K562 (cell line): ENCODE measurements around the gene IQCN. TPM values are rescaled to one million over a fixed set of nuclear protein-coding genes. Genes with fewer than 3 reads are reported as not detected.
A peak's percentile ranks its signal among the peaks of the same experiment; 100 is the strongest.

Source experiments
- ATAC-seq: fragments of 200-7000 bp; cut with Tn5 transposase; 3 replicates; pipeline ENCODE4 v1.9.1; 2020; ENCODE audit warnings: moderate library complexity
- BruUV-seq: library from RNA; stranded (reverse); fragments of 400-500 nt; replicated peaks from 2 replicates; lab custom pipeline; 2021; lab: Mats Ljungman, UMichigan
- CTCF ChIA-PET: fragments of 300-600 bp; formaldehyde crosslinking; extraction: SDS; loops from one replicate; lab custom pipeline; 2021; ENCODE audit warnings: low intra/inter-chr PET ratio; lab: Yijun Ruan, JAX
- POLR2A ChIA-PET: fragments of 300-600, 350-650 bp; sonication (Branson Sonifier 250); formaldehyde crosslinking; extraction: SDS; loops from one replicate; lab custom pipeline; 2021; ENCODE audit warnings: antibody characterized with exemption, inconsistent platforms; lab: Yijun Ruan, JAX
- DNase-seq, 4 experiments: peaks; one replicate each; pipeline versions ENCODE4 v3.0.0 to v3.0.0-alpha.2; 2011 to 2018; ENCODE audit warnings: low spot score in 3 of 4, mixed read lengths in 3 of 4; ENCODE audit errors: extremely low read depth in 1 of 4
- FAIRE-seq: peaks from 2 replicates; lab custom pipeline; 2011; peaks lifted over from hg19 to GRCh38; lab: Jason Lieb, UNC
- H2AFZ ChIP-seq: 2 replicates; pipeline ENCODE4 v1.6.0; 2011; ENCODE audit warnings: low read depth, low read length, control low read depth, inconsistent platforms
- H3K27ac ChIP-seq: fragments of 200-600 bp; 3 replicates; pipeline ENCODE4 v1.8.0; 2011; ENCODE audit warnings: low read depth, mild to moderate bottlenecking, control low read depth, inconsistent platforms, low read length, moderate library complexity, mixed read lengths; ENCODE audit errors: extremely low read depth
- H3K27me3 ChIP-seq, 2 experiments: fragments of 300-600 bp in 1 of 2; 2 replicates in 1 of 2; 3 replicates in 1 of 2; pipeline versions ENCODE4 v1.6.0 to v1.8.0; 2011; ENCODE audit warnings: inconsistent platforms in 2 of 2, low read length in 2 of 2, mild to moderate bottlenecking in 1 of 2, mixed read lengths in 1 of 2, moderate library complexity in 1 of 2; ENCODE audit not compliant: control insufficient read depth in 2 of 2, insufficient read depth in 2 of 2
- H3K36me3 ChIP-seq: fragments of 300-600 bp; 3 replicates; pipeline ENCODE4 v1.8.0; 2011; ENCODE audit warnings: mild to moderate bottlenecking, low read length, inconsistent platforms; ENCODE audit not compliant: control insufficient read depth, insufficient read depth
- H3K4me1 ChIP-seq, 2 experiments: fragments of 200-600 bp in 1 of 2; replicated peaks in 1 of 2; 2 replicates in 1 of 2; 3 replicates in 1 of 2; pipeline versions ENCODE4 v1.5.1 to v1.8.0; 2011; ENCODE audit warnings: inconsistent platforms in 2 of 2, low read length in 2 of 2, mild to moderate bottlenecking in 1 of 2, mixed read lengths in 1 of 2, moderate library complexity in 1 of 2; ENCODE audit not compliant: control insufficient read depth in 2 of 2, insufficient read depth in 2 of 2
- H3K4me2 ChIP-seq: 2 replicates; pipeline ENCODE4 v1.6.1; 2011; ENCODE audit warnings: low read length, control low read depth, inconsistent platforms, mixed read lengths; ENCODE audit not compliant: insufficient read depth
- H3K4me3 ChIP-seq: fragments of 200-600 bp; sonication (generic), shearing (Covaris generic); 2 replicates; pipeline ENCODE4 v1.5.1; 2016; ENCODE audit warnings: control low read depth, inconsistent platforms
- H3K79me2 ChIP-seq: fragments of 200-600 bp; 3 replicates; pipeline ENCODE4 v1.8.0; 2011; ENCODE audit warnings: low read length, inconsistent platforms; ENCODE audit not compliant: control insufficient read depth, insufficient read depth
- H3K9ac ChIP-seq, 2 experiments: 2 replicates each; pipeline versions ENCODE4 v1.6.0 to v1.6.1; 2011; ENCODE audit warnings: low read depth in 2 of 2, low read length in 2 of 2, control low read depth in 1 of 2, inconsistent platforms in 1 of 2, mild to moderate bottlenecking in 1 of 2, mixed read lengths in 1 of 2; ENCODE audit not compliant: insufficient read depth in 1 of 2
- H3K9me1 ChIP-seq: one replicate; pipeline ENCODE4 v1.6.0; 2011; ENCODE audit warnings: inconsistent platforms, mild to moderate bottlenecking, low read length, moderate library complexity; ENCODE audit not compliant: control insufficient read depth, insufficient read depth
- H3K9me3 ChIP-seq: replicated peaks from 2 replicates; pipeline ENCODE4 v1.5.1; 2011; ENCODE audit warnings: low read depth, low read length, inconsistent platforms; ENCODE audit not compliant: control insufficient read depth, insufficient read depth
- H4K20me1 ChIP-seq: replicated peaks from 2 replicates; pipeline ENCODE4 v1.6.1; 2011; ENCODE audit warnings: low read length, inconsistent platforms, mixed read lengths; ENCODE audit not compliant: control insufficient read depth, insufficient read depth
- ATF1 ChIP-seq, 2 experiments: fragments of 450-650 bp in 1 of 2; IDR thresholded peaks; 2 replicates each; pipeline ENCODE4 v1.6.1; 2016; ENCODE audit warnings: missing compliant biosample characterization in 1 of 2, missing genetic modification characterization in 1 of 2
- BDP1 ChIP-seq: IDR thresholded peaks from 3 replicates; pipeline ENCODE4 v1.6.1; 2011; ENCODE audit not compliant: insufficient read length, insufficient read depth
- BRF1 ChIP-seq: IDR thresholded peaks from 3 replicates; pipeline ENCODE4 v1.6.1; 2011; ENCODE audit warnings: borderline replicate concordance, mild to moderate bottlenecking; ENCODE audit not compliant: insufficient read length; ENCODE audit errors: extremely low read depth
- CBFA2T2 ChIP-seq: fragments of 450-650 bp; conservative IDR thresholded peaks from 2 replicates; pipeline ENCODE4 v1.6.1; 2017; ENCODE audit warnings: mild to moderate bottlenecking
- CEBPG ChIP-seq, 3 experiments: fragments of 200-800 bp in 1 of 3; sonication (Bioruptor generic) in 1 of 3; sonication (generic) in 1 of 3; formaldehyde crosslinking in 1 of 3; IDR thresholded peaks in 2 of 3; conservative IDR thresholded peaks in 1 of 3; 2 replicates each; pipeline versions ENCODE4 v1.6.1 to v1.8.0; 2016 to 2022; ENCODE audit warnings: missing compliant biosample characterization in 2 of 3, missing genetic modification characterization in 2 of 3, mild to moderate bottlenecking in 1 of 3, missing genetic modification reagents in 1 of 3
- CHD2 ChIP-seq: IDR thresholded peaks from 2 replicates; pipeline ENCODE4 v1.6.1; 2011; ENCODE audit warnings: low read depth, low read length
- ILK ChIP-seq: fragments of 450-650 bp; IDR thresholded peaks from 2 replicates; pipeline ENCODE4 v1.6.1; 2016; ENCODE audit warnings: missing genetic modification characterization, low read depth, mild to moderate bottlenecking, missing compliant biosample characterization, moderate library complexity, borderline replicate concordance
- KDM1A ChIP-seq, 2 experiments: fragments of 450-650 bp; IDR thresholded peaks; 2 replicates each; pipeline ENCODE4 v1.6.1; 2016; ENCODE audit warnings: mild to moderate bottlenecking in 2 of 2
- KLF6 ChIP-seq: fragments of 250-450 bp; sonication (Bioruptor Pico); IDR thresholded peaks from 2 replicates; pipeline ENCODE4 v1.4.0; 2020; ENCODE audit warnings: mild to moderate bottlenecking, moderate library complexity, borderline replicate concordance
- MAFF ChIP-seq: IDR thresholded peaks from 2 replicates; pipeline ENCODE4 v1.6.1; 2012; ENCODE audit warnings: low read length, improper control_type of control experiment
- NFIC ChIP-seq: fragments of 450-650 bp; IDR thresholded peaks from 2 replicates; pipeline ENCODE4 v1.6.1; 2017; ENCODE audit warnings: mild to moderate bottlenecking, inconsistent platforms
- PML ChIP-seq: IDR thresholded peaks from 2 replicates; pipeline ENCODE4 v1.6.1; 2012; ENCODE audit warnings: low read length, inconsistent platforms
- POLR2G ChIP-seq: fragments of 200-400 bp; formaldehyde crosslinking; IDR thresholded peaks from 2 replicates; pipeline ENCODE4 v1.6.1; 2017; ENCODE audit warnings: low read depth, mild to moderate bottlenecking, antibody characterized with exemption, low read length, moderate library complexity
- PTRF ChIP-seq: fragments of 450-650 bp; IDR thresholded peaks from 2 replicates; pipeline ENCODE4 v1.6.1; 2016; ENCODE audit warnings: mild to moderate bottlenecking, missing genetic modification characterization, missing compliant biosample characterization
- RHOXF2B ChIP-seq: fragments of 250-450 bp; sonication (Bioruptor Pico); conservative IDR thresholded peaks from 2 replicates; pipeline ENCODE4 v1.5.1; 2021
- SMARCA5 ChIP-seq: fragments of 450-650 bp; IDR thresholded peaks from 2 replicates; pipeline ENCODE4 v1.6.1; 2016
- SNAPC5 ChIP-seq: fragments of 250-450 bp; sonication (Bioruptor Pico); IDR thresholded peaks from 2 replicates; pipeline ENCODE4 v1.8.0; 2021; ENCODE audit warnings: moderate library complexity, mild to moderate bottlenecking, inconsistent platforms
- TAF7 ChIP-seq: fragments of 450-650 bp; IDR thresholded peaks from 2 replicates; pipeline ENCODE4 v1.6.1; 2016; ENCODE audit warnings: missing genetic modification characterization, missing compliant biosample characterization
- TAL1 ChIP-seq: fragments of 450-650 bp; IDR thresholded peaks from 2 replicates; pipeline ENCODE4 v1.6.1; 2016; ENCODE audit warnings: mild to moderate bottlenecking
- ZBTB5 ChIP-seq: fragments of 450-650 bp; IDR thresholded peaks from 2 replicates; pipeline ENCODE4 v1.6.1; 2017; ENCODE audit warnings: antibody characterized with exemption
- ZNF12 ChIP-seq: sonication (generic); formaldehyde crosslinking; IDR thresholded peaks from 2 replicates; pipeline ENCODE4 v1.4.0; 2020; ENCODE audit warnings: mild to moderate bottlenecking, missing genetic modification reagents
- ZNF184 ChIP-seq: sonication (generic); formaldehyde crosslinking; IDR thresholded peaks from 2 replicates; pipeline ENCODE4 v1.5.0; 2020; ENCODE audit warnings: missing genetic modification reagents
- ZNF57 ChIP-seq: fragments of 450-650 bp; formaldehyde crosslinking; IDR thresholded peaks from 2 replicates; pipeline ENCODE4 v1.4.0; 2020; ENCODE audit warnings: mild to moderate bottlenecking, moderate library complexity
- WGBS: fragments of 100-300 bp; shearing (Covaris generic); methylation state at CpG from one replicate; pipeline ENCODE4 v1.1.6; 2016; ENCODE audit warnings: low coverage, mixed read lengths; ENCODE audit not compliant: insufficient coverage; ENCODE audit errors: missing lambda C conversion rate; 5-methylcytosine and 5-hydroxymethylcytosine counted together
- in situ Hi-C: fragments of 300-500 bp; cut with MboI; formaldehyde crosslinking; loops from 4 replicates; pipeline ENCODE4 v1.15.0; 2018; ENCODE audit warnings: inconsistent platforms, mixed read lengths
- intact Hi-C: fragments of 100-400 bp; cut with micrococcal nuclease; formaldehyde crosslinking; loops from 2 replicates; pipeline ENCODE4 v1.14.2; 2022
- polyA plus RNA-seq, 8 experiments: library from polyadenylated mRNA; depleted of rRNA in 4 of 8; stranded (reverse) in 5 of 8; unstranded in 3 of 8; fragments of >200 nt; fragmentation: Nextera tagmentation in 2 of 8; fragmentation: Illumina TruSeq in 1 of 8; extraction: Ambion mirVana in 2 of 8; extraction: Trizol in 1 of 8; gene quantifications; 2 replicates each; pipeline versions ENCODE4 v1.2.1 to v1.2.3, GENCODE V29; 2011 to 2014; ENCODE audit warnings: inconsistent platforms in 1 of 8, missing spikeins in 1 of 8
- total RNA-seq, 7 experiments: library from RNA; depleted of rRNA in 6 of 7; stranded (reverse); fragments of >200 nt in 6 of 7; fragmentation: Illumina TruSeq in 2 of 7; extraction: Trizol in 2 of 7; gene quantifications; 2 replicates each; pipeline versions ENCODE4 v1.2.1 to v1.2.3, GENCODE V29; 2011 to 2021; ENCODE audit warnings: low replicate concordance in 1 of 7

The IQCN gene
- total and polyA plus RNA-seq, 9 of the 15 experiments (the other 6 are each of a cell fraction or from before 2014, with no cell fraction given): 0.01 to 0.07 (median 0.04) TPM; not detected in 3

DNA sequence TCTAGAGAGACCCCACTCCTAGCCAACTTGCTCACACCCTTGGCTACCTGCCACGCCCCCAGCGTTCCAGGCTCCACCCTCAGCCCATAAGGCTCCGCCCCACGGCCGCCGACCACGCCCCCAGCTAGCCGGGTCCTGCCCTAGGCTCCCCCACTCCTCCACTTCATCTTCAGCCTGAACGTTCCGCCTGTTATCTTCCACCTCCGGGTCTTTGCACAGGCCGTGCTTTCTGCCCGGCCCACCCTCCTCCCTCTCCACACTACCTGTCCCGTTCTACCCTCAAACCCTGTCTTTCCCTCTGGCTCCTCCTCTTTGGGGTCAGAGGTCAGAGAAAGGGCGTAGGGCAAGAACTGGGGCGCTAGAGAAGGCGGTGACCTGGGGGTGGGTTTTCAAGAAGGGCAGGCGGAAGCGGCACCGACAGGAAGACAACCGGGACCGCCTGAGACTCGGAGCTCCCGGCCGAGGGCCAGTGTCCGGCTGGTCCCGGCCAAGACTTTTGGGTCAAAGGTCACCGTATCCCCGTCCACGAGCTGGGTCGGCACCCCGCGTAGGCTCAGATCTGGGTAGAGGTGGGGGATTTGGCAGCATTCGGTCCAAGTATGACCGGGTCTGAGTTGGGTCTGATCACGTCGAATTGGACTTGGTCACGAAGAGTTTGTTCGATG is 50.3 kb downstream of the IQCN start:
- intact Hi-C loops: no loop called here
- peak overlapping the region; percentile 96 for H2AFZ ChIP-seq
- CTCF ChIA-PET: interaction anchor here (0.5 kb wide), 1 partner anchor 12 kb away, joined by 4 read pairs; no protein-coding TSS in a partner anchor
- ATAC-seq (peak; percentile 79), FAIRE-seq (no peak), DNase-seq (peak; percentile 93 to 96 (median 95))
- H3K9ac ChIP-seq: peak overlapping the region; percentile 83 to 92
- H3K4me3 ChIP-seq: peak overlapping the region; percentile 48
- BruUV-seq: no TSS peak
- H3K27ac ChIP-seq: peak overlapping the region; percentile 84
- POLR2A ChIA-PET: interaction anchor here (0.6 to 2.3 kb wide), 26 partner anchors 10 to 1707 kb away, joined by 3 to 23 read pairs (median 4); partner anchors contain the start of genes GDF15, IFI30, JUND and MPV17L2
- H3K36me3 ChIP-seq: no peaks in the 10 kb centered on the region
- no peaks in the 10 kb centered on the region for H3K9me1 ChIP-seq
- peaks cover 5% of the 10 kb centered on the region; the same call in 1 of the 2 replicates for H4K20me1 ChIP-seq
- 0% methylated on average over 29 of the region's 39 CpGs for WGBS
- no peaks in the 10 kb centered on the region for H3K9me3 ChIP-seq
- in situ Hi-C loops: no loop called here
- no peaks in the 10 kb centered on the region for H3K27me3 ChIP-seq
- H3K4me1 ChIP-seq: peaks cover 23 to 61% of the 10 kb centered on the region in 2 experiments; a peak in 4 of 5 replicates
- H3K4me2 ChIP-seq: peak overlapping the region; percentile 87
- no peaks in the 10 kb centered on the region for H3K79me2 ChIP-seq
- TF ChIP-seq ILK (tag): no peak
- TF ChIP-seq BDP1: no peak
- no peak for TF ChIP-seq ZNF184 (CRISPR knock-in tag)
- no peak for TF ChIP-seq BRF1
- TF ChIP-seq KDM1A (IDR thresholded peaks at IDR 0.05): 0 out of 4 replicates have a peak, but pooled peaks of 1 of the 2 experiments have one; percentile 37
- no peak for TF ChIP-seq RHOXF2B (CRISPR knock-in tag)
- peak; percentile 80 for TF ChIP-seq POLR2G
- no peak for TF ChIP-seq KLF6
- no peak for TF ChIP-seq CEBPG (CRISPR knock-in tag; IDR thresholded peaks at IDR 0.05)
- no peak for TF ChIP-seq CEBPG (tag; conservative IDR thresholded peaks at IDR 0.05 in 1 of 2, IDR thresholded peaks at IDR 0.05 in 1 of 2)
- TF ChIP-seq SMARCA5: peak; percentile 88; the same call in 1 of the 2 replicates
- no peak for TF ChIP-seq ATF1 (CRISPR knock-in tag; IDR thresholded peaks at IDR 0.05)
- peak; percentile 63 for TF ChIP-seq ATF1 (tag; IDR thresholded peaks at IDR 0.05)
- no peak for TF ChIP-seq ZNF12 (CRISPR knock-in tag)
- TF ChIP-seq SNAPC5 (CRISPR knock-in tag): no peak
- no peak for TF ChIP-seq CBFA2T2
- TF ChIP-seq ZNF57 (CRISPR knock-in tag): no peak
- 0 out of 2 replicates have a peak, but pooled peaks have one; percentile 16 for TF ChIP-seq TAF7 (tag)
- TF ChIP-seq CHD2: 0 out of 2 replicates have a peak, but pooled peaks have one; percentile 28
- peak; percentile 30; the same call in 1 of the 2 replicates for TF ChIP-seq TAL1
- TF ChIP-seq NFIC: peak; percentile 71
- TF ChIP-seq ZBTB5: no peak
- no peak for TF ChIP-seq PTRF (tag)
- TF ChIP-seq MAFF: no peak
- peak; percentile 68; the same call in 1 of the 2 replicates for TF ChIP-seq PML
